ENCODE data around the gene RAPGEF1. TPM values are rescaled to one million over a fixed set of nuclear protein-coding genes. Genes with fewer than 3 reads are reported as not detected.

The RAPGEF1 gene
- total and polyA plus RNA-seq, 2 of the 13 experiments (the other 11 are each of a cell fraction or from before 2014, with no cell fraction given), result 21.2 to 38.9 TPM

DNA sequence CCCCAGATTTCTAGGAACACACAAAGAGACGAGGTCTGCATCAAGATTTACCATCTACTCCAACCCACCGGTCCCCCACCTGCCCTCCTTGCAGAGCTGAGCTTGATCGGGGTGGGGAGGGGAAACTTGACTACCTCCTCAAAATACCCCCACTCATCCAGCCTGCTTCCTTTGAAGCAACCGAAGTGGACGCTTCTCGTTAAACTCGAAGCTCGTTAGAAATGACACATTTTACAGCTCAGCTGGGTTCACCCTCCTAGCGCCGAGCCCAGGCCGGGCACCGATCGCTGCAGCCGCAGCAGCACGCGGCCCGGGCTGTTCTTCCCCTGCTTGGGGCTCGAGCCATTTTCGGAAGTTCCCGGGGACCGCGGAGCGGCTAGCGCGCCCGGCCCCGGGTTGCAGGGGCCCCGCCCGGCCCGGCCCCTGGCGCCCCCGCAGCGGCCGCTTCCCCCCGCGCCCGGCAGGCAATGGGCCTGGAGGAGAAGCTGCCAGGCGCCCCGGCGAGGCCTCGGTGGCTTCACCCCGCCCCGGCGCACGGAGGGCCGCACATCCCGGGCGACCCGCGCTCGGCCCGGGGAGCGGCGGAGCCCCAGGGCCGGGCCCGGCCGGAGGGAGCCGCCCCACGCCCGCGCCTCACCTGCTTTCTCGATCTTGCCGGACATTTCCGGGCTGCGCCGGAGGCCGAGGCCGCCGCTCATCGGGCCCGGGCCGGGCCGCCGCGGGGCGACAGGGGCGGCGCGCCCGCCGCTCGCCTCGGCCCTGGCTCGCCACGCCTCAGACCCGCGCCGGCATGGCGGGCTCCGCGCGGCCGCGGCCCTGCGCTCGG is 530 bp downstream of the RAPGEF1 start (continued):
- TF ChIP-seq, protein P1, sequence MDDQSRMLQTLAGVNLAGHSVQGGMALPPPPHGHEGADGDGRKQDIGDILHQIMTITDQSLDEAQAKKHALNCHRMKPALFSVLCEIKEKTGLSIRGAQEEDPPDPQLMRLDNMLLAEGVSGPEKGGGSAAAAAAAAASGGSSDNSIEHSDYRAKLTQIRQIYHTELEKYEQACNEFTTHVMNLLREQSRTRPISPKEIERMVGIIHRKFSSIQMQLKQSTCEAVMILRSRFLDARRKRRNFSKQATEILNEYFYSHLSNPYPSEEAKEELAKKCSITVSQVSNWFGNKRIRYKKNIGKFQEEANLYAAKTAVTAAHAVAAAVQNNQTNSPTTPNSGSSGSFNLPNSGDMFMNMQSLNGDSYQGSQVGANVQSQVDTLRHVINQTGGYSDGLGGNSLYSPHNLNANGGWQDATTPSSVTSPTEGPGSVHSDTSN (CRISPR knock-in tag; IDR thresholded peaks at IDR 0.05; ENCODE audit: borderline replicate concordance), result no peak
- TF ChIP-seq FOXK1 (CRISPR knock-in tag; IDR thresholded peaks at IDR 0.05; ENCODE audit: borderline replicate concordance, low read depth) (no peak), ZNF766 (CRISPR knock-in tag; IDR thresholded peaks at IDR 0.05; ENCODE audit: borderline replicate concordance) (no peak), ZNF530 (CRISPR knock-in tag; IDR thresholded peaks at IDR 0.05; ENCODE audit: low read depth) (no peak), ZNF382 (CRISPR knock-in tag; IDR thresholded peaks at IDR 0.05; ENCODE audit: borderline replicate concordance) (no peak)

DNA sequence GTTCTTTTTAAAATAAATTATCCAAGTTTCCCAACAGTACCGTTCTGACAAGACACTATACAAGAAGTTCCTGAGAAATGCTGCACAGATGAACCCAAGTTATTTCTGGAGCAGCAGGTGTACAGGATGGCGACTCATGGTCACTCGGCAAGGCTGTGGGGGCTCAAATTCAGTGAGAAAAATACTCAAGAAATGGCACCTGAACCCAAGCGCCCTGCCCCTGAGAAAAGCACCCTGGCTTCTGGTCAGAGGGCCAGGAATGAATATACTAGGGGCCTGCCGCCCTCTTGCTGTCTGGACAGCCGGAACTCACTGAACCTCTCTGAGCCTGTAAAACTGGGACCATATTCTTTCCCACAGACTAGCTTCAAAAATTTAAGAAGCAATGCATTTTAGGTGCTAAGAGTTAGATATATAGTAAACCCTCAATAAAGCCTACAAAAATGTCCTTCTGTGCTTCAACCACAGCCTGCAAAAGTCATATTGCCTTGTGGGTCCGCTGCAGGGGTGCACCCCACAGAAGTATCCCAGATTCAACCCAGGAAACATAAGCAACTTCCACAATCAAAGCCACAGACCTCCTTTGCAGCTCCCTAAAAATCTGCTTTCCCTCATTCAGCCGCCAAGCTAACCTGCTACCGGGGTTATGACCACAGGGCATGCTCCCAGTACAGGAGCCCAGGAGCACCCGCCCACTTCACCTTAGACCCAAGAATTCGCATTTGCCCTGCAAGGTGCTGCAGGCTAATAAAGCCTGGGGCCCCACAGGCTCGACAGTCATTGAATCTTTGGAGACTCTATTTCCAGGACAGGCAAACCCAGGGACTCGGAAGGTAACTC is 1.4 kb downstream of the RAPGEF1 start:
- 59% methylated on average over 10 of the region's 13 CpGs for WGBS (ENCODE audit: low lambda C conversion rate)
- DNase-seq (ENCODE audit: low spot score) (no peak), ATAC-seq (peak; percentile 17), FAIRE-seq (peak; percentile 52)
- TSS peak; percentile 57 for BruUV-seq (replicated peaks)
- in situ Hi-C loops (cut with HindIII; ENCODE audit: extremely low pct_ligation_motif_present, low pct_unique_long_range_greater_than_20kb) (loop anchor here (10.0 to 25.0 kb wide), 2 partner anchors 84 to 351 kb away; partner anchors contain the start of gene PRRC2B), intact Hi-C loops (cut with micrococcal nuclease; ENCODE audit: unreplicated experiment) (no loop called here)
- H3K4me1 ChIP-seq (ENCODE audit: insufficient read depth, low read length), result peaks cover 59% of the 10 kb centered on the region
- no peaks in the 10 kb centered on the region for H3K9me3 ChIP-seq (ENCODE audit: low read length)
- ChIA-PET POLR2A (interaction anchor here (0.7 to 1.7 kb wide), 4 partner anchors 82 to 147 kb away, joined by 3 to 6 read pairs (median 3); no protein-coding TSS in a partner anchor), CTCF (ENCODE audit: low intra/inter-chr PET ratio, low total read pairs) (interaction anchor here (1.0 to 8.4 kb wide), 5 partner anchors 20 to 147 kb away, joined by 3 to 185 read pairs (median 5); no protein-coding TSS in a partner anchor)
- H3K79me2 ChIP-seq (ENCODE audit: insufficient read depth, low read length), result peaks cover 51% of the 10 kb centered on the region
- peak overlapping the region; percentile 69 to 82 (median 80) for H3K4me3 ChIP-seq (replicated peaks in 1 of 3; ENCODE audit: insufficient read depth in 1 of 3, low read depth in 2 of 3, low read length in 3 of 3)
- no peaks in the 10 kb centered on the region for H3K36me3 ChIP-seq (replicated peaks in 1 of 2; ENCODE audit: control insufficient read depth in 1 of 2, insufficient read depth in 2 of 2, low read length in 2 of 2)
- no peak overlapping the region for H2AFZ ChIP-seq (ENCODE audit: low read length)
- H3K9ac ChIP-seq (ENCODE audit: insufficient read depth, low read depth, low read length), result peak overlapping the region; percentile 75
- H3K27ac ChIP-seq (ENCODE audit: extremely low read length, insufficient read depth, low read length), result peak overlapping the region; percentile 37
- H4K20me1 ChIP-seq (ENCODE audit: insufficient read depth, low read length), result peaks cover 3% of the 10 kb centered on the region; the same call in 1 of the 2 replicates
- H3K27me3 ChIP-seq (ENCODE audit: control insufficient read depth in 1 of 2, insufficient read depth in 2 of 2, low read length in 2 of 2), result no peaks in the 10 kb centered on the region
- H3K4me2 ChIP-seq (ENCODE audit: low read depth, low read length), result peak overlapping the region; percentile 73
- TF ChIP-seq, protein P2, sequence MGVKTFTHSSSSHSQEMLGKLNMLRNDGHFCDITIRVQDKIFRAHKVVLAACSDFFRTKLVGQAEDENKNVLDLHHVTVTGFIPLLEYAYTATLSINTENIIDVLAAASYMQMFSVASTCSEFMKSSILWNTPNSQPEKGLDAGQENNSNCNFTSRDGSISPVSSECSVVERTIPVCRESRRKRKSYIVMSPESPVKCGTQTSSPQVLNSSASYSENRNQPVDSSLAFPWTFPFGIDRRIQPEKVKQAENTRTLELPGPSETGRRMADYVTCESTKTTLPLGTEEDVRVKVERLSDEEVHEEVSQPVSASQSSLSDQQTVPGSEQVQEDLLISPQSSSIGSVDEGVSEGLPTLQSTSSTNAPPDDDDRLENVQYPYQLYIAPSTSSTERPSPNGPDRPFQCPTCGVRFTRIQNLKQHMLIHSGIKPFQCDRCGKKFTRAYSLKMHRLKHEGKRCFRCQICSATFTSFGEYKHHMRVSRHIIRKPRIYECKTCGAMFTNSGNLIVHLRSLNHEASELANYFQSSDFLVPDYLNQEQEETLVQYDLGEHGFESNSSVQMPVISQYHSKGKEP (CRISPR knock-in tag; IDR thresholded peaks at IDR 0.05), result no peak
- TF ChIP-seq ZNF431 (CRISPR knock-in tag; IDR thresholded peaks at IDR 0.05; ENCODE audit: borderline replicate concordance, low read depth) (no peak), ZNF7 (CRISPR knock-in tag; IDR thresholded peaks at IDR 0.05) (no peak), ZNF20 (CRISPR knock-in tag; IDR thresholded peaks at IDR 0.05) (no peak), PHF8 (CRISPR knock-in tag; IDR thresholded peaks at IDR 0.05) (no peak), AGO1 (IDR thresholded peaks at IDR 0.05; ENCODE audit: low read depth, low read length, poor library complexity, severe bottlenecking) (no peak)
- TF ChIP-seq, protein P3, sequence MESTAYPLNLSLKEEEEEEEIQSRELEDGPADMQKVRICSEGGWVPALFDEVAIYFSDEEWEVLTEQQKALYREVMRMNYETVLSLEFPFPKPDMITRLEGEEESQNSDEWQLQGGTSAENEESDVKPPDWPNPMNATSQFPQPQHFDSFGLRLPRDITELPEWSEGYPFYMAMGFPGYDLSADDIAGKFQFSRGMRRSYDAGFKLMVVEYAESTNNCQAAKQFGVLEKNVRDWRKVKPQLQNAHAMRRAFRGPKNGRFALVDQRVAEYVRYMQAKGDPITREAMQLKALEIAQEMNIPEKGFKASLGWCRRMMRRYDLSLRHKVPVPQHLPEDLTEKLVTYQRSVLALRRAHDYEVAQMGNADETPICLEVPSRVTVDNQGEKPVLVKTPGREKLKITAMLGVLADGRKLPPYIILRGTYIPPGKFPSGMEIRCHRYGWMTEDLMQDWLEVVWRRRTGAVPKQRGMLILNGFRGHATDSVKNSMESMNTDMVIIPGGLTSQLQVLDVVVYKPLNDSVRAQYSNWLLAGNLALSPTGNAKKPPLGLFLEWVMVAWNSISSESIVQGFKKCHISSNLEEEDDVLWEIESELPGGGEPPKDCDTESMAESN (CRISPR knock-in tag; conservative IDR thresholded peaks at IDR 0.05), result no peak
